HEK293T (cell line): ENCODE results near the gene FOSB.

ENCODE experiments used
- CTCF ChIA-PET: fragments of 350-600 bp; formaldehyde crosslinking; extraction: SDS; loops from one replicate; lab custom pipeline; 2021; ENCODE audit warnings: antibody characterized with exemption, inconsistent platforms; lab: Yijun Ruan, JAX
- POLR2A ChIA-PET: fragments of 350-600 bp; formaldehyde crosslinking; extraction: SDS; loops from one replicate; lab custom pipeline; 2020; ENCODE audit warnings: antibody characterized with exemption, inconsistent platforms; lab: Yijun Ruan, JAX
- DNase-seq: peaks from one replicate; pipeline ENCODE4 v3.0.0; 2012; ENCODE audit warnings: mixed read lengths; ENCODE audit errors: extremely low spot score
- ARNT ChIP-seq: fragments of 450-650 bp; IDR thresholded peaks from 2 replicates; pipeline ENCODE4 v1.6.1; 2017; ENCODE audit warnings: mild to moderate bottlenecking
- BHLHE40 ChIP-seq: fragments of 450-650 bp; IDR thresholded peaks from 2 replicates; pipeline ENCODE4 v1.6.1; 2016; ENCODE audit warnings: mild to moderate bottlenecking, moderate library complexity, borderline replicate concordance
- CTBP1 ChIP-seq: fragments of 450-650 bp; IDR thresholded peaks from 2 replicates; pipeline ENCODE4 v1.6.1; 2016; ENCODE audit warnings: borderline replicate concordance
- ELF4 ChIP-seq: fragments of 450-650 bp; IDR thresholded peaks from 2 replicates; pipeline ENCODE4 v1.6.1; 2017; ENCODE audit warnings: antibody characterized with exemption
- FOXA1 ChIP-seq: fragments of 450-650 bp; IDR thresholded peaks from 2 replicates; pipeline ENCODE4 v1.6.1; 2016; ENCODE audit warnings: mild to moderate bottlenecking
- FOXK2 ChIP-seq: fragments of 450-650 bp; IDR thresholded peaks from 2 replicates; pipeline ENCODE4 v1.6.1; 2016; ENCODE audit warnings: mild to moderate bottlenecking
- FOXM1 ChIP-seq: fragments of 450-650 bp; IDR thresholded peaks from 2 replicates; pipeline ENCODE4 v1.6.1; 2017; ENCODE audit warnings: mild to moderate bottlenecking, borderline replicate concordance
- HDGF ChIP-seq: fragments of 450-650 bp; IDR thresholded peaks from 2 replicates; pipeline ENCODE4 v1.6.1; 2017; ENCODE audit warnings: antibody characterized with exemption, borderline replicate concordance
- L3MBTL2 ChIP-seq: fragments of 450-650 bp; conservative IDR thresholded peaks from 2 replicates; pipeline ENCODE4 v1.6.1; 2016; ENCODE audit warnings: mild to moderate bottlenecking
- LEF1 ChIP-seq: fragments of 450-650 bp; IDR thresholded peaks from 2 replicates; pipeline ENCODE4 v1.6.1; 2017; ENCODE audit warnings: mild to moderate bottlenecking, borderline replicate concordance
- NFRKB ChIP-seq: fragments of 450-650 bp; IDR thresholded peaks from 2 replicates; pipeline ENCODE4 v1.6.1; 2016; ENCODE audit warnings: mild to moderate bottlenecking, moderate library complexity
- SP1 ChIP-seq: fragments of 450-650 bp; IDR thresholded peaks from 2 replicates; pipeline ENCODE4 v1.6.1; 2017
- SUZ12 ChIP-seq: fragments of 450-650 bp; IDR thresholded peaks from 2 replicates; pipeline ENCODE4 v1.6.1; 2016; ENCODE audit warnings: mild to moderate bottlenecking
- TARDBP ChIP-seq: fragments of 450-650 bp; IDR thresholded peaks from 2 replicates; pipeline ENCODE4 v1.6.1; 2016
- ZNF384 ChIP-seq: fragments of 450-650 bp; IDR thresholded peaks from 2 replicates; pipeline ENCODE4 v1.6.1; 2016
- TF ChIP-seq, protein P1 (sequence below): fragments of 450-650 bp; IDR thresholded peaks from 2 replicates; pipeline ENCODE4 v1.6.1; 2016

Gene FOSB

DNA sequence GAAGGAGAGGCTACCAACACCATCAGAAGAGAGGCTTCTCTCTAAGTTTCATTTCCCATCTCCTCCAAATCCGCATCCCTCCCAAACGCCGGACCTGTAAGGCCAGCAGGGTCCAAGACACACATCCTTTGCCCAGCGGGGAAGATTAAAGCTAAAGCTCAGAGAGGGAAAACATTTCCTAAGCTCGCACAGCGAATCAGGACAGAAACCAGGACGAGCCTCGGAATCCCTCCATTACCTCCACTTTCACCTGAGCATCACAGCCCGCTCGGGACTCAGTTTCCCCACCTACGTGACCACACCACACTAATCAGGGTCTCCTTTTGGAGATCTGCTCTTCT is 711 bp upstream of the FOSB start:
- POLR2A ChIA-PET, result interaction anchor here (0.6 to 2.1 kb wide), 9 partner anchors 10 to 42 kb away, joined by 3 to 10 read pairs (median 3); no protein-coding TSS in a partner anchor
- DNase-seq, result no peak
- CTCF ChIA-PET, result interaction anchor here (1.0 to 1.7 kb wide), 3 partner anchors 12 to 28 kb away, joined by 4 to 10 read pairs (median 7); no protein-coding TSS in a partner anchor
- TF ChIP-seq FOXM1, result no peak
- TF ChIP-seq HDGF, result no peak
- TF ChIP-seq TARDBP, result no peak
- no peak for TF ChIP-seq ARNT
- TF ChIP-seq NFRKB, result no peak
- no peak for TF ChIP-seq ZNF384
- no peak for TF ChIP-seq L3MBTL2
- TF ChIP-seq BHLHE40, result no peak
- no peak for TF ChIP-seq LEF1
- TF ChIP-seq CTBP1, result no peak
- TF ChIP-seq FOXA1, result no peak
- TF ChIP-seq FOXK2, result no peak
- TF ChIP-seq SP1, result no peak
- TF ChIP-seq, protein P1, sequence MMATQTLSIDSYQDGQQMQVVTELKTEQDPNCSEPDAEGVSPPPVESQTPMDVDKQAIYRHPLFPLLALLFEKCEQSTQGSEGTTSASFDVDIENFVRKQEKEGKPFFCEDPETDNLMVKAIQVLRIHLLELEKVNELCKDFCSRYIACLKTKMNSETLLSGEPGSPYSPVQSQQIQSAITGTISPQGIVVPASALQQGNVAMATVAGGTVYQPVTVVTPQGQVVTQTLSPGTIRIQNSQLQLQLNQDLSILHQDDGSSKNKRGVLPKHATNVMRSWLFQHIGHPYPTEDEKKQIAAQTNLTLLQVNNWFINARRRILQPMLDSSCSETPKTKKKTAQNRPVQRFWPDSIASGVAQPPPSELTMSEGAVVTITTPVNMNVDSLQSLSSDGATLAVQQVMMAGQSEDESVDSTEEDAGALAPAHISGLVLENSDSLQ, result no peak
- TF ChIP-seq SUZ12, result no peak
- TF ChIP-seq ELF4, result no peak

DNA sequence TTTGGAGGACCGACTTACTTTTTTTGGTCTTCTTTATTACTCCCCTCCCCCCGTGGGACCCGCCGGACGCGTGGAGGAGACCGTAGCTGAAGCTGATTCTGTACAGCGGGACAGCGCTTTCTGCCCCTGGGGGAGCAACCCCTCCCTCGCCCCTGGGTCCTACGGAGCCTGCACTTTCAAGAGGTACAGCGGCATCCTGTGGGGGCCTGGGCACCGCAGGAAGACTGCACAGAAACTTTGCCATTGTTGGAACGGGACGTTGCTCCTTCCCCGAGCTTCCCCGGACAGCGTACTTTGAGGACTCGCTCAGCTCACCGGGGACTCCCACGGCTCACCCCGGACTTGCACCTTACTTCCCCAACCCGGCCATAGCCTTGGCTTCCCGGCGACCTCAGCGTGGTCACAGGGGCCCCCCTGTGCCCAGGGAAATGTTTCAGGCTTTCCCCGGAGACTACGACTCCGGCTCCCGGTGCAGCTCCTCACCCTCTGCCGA is 409 bp downstream of the FOSB start:
- no peak for DNase-seq
- TF ChIP-seq NFRKB (no peak), FOXM1 (0 out of 2 replicates have a peak, but pooled peaks have one; percentile 10), LEF1 (0 out of 2 replicates have a peak, but pooled peaks have one; percentile 16)
- ChIA-PET CTCF (interaction anchor here (1.0 to 1.7 kb wide), 3 partner anchors 11 to 29 kb away, joined by 4 to 10 read pairs (median 7); no protein-coding TSS in a partner anchor), POLR2A (interaction anchor here (0.6 to 2.7 kb wide), 12 partner anchors 8 to 305 kb away, joined by 3 to 10 read pairs (median 4); no protein-coding TSS in a partner anchor)

DNA sequence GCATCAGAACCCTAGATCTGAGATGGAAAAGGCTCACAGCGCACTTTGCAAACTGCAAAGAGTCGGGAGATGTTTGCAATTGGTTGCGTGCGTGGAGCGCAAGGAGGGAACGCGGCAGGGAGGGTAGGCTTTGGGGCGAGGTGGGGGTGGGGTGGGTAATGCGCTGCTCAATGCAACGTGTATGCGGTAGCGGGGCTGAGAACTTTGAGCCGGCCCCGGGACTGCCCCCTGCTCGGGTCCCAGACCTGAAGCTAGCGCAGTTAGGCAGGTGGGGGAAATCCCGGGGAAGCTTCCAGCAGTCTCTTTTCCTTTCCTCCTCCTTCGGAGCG is 971 bp downstream of the FOSB start:
- TF ChIP-seq LEF1, result no peak
- no peak for TF ChIP-seq NFRKB
- no peak for TF ChIP-seq ZNF384
- TF ChIP-seq L3MBTL2, result no peak
- TF ChIP-seq SP1, result no peak
- no peak for TF ChIP-seq HDGF
- no peak for TF ChIP-seq BHLHE40
- TF ChIP-seq FOXK2, result no peak
- no peak for TF ChIP-seq ELF4
- TF ChIP-seq CTBP1, result no peak
- TF ChIP-seq ARNT, result no peak
- no peak for TF ChIP-seq SUZ12
- TF ChIP-seq TARDBP, result no peak
- TF ChIP-seq, protein P1, result no peak
- TF ChIP-seq FOXM1, result no peak
- no peak for TF ChIP-seq FOXA1
- CTCF ChIA-PET, result interaction anchor here (1.4 to 1.7 kb wide), 5 partner anchors 10 to 29 kb away, joined by 6 to 12 read pairs (median 10); no protein-coding TSS in a partner anchor
- no peak for DNase-seq
- POLR2A ChIA-PET, result interaction anchor here (0.6 to 2.7 kb wide), 8 partner anchors 8 to 304 kb away, joined by 3 to 9 read pairs (median 4); no protein-coding TSS in a partner anchor

DNA sequence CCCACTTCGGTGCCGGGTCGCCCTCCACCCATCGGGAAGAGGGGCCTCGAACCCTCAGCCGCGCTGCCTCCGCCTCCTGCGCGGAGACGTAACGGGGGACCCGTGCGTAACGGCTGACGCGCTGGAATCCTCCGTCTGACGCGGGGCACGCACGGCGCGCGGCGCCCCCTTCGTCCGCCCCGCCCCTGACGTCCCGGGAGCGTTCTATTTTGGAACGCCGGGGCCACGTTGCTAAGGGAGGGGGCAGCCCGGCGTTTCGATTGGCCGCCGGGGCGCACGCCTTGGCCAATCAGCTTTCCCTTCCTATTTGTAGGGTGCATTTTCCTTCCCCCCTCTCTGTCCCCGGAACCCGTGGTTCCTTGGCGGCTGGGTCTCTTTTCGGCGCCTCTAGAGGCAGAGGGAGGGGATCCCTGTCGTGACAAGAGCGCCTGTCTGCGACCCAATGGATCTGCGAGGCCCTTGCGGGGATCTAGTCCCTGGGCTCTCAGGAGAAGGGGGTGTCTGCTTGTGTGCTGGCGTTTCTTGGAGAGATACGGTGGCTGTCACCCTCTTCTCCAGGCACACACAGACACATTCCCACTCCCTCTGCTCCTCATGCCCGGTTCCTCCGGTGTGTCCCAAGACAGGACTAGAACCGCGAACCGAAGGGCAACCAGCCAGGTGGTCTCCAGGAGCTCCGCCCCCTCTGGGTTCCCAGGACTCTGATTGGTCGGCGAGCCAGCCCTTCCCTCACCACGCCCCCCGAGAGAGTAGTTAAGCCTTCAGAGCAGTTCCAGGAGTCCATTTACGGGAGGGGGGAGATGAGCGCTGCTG is 1.5 kb downstream of the FOSB start:
- ChIA-PET CTCF (interaction anchor here (0.6 to 1.4 kb wide), 4 partner anchors 8 to 30 kb away, joined by 3 to 12 read pairs (median 8); no protein-coding TSS in a partner anchor), POLR2A (interaction anchor here (0.6 to 2.7 kb wide), 10 partner anchors 9 to 303 kb away, joined by 3 to 9 read pairs (median 3); no protein-coding TSS in a partner anchor)
- peak; percentile 89 for DNase-seq
- TF ChIP-seq L3MBTL2, result peak; percentile 73; the same call in 1 of the 2 replicates
- no peak for TF ChIP-seq FOXK2
- TF ChIP-seq, protein P1, result peak; percentile 51; the same call in 1 of the 2 replicates
- no peak for TF ChIP-seq ELF4
- no peak for TF ChIP-seq ARNT
- TF ChIP-seq HDGF, result 0 out of 2 replicates have a peak, but pooled peaks have one; percentile 48
- peak; percentile 12; the same call in 1 of the 2 replicates for TF ChIP-seq FOXM1

DNA sequence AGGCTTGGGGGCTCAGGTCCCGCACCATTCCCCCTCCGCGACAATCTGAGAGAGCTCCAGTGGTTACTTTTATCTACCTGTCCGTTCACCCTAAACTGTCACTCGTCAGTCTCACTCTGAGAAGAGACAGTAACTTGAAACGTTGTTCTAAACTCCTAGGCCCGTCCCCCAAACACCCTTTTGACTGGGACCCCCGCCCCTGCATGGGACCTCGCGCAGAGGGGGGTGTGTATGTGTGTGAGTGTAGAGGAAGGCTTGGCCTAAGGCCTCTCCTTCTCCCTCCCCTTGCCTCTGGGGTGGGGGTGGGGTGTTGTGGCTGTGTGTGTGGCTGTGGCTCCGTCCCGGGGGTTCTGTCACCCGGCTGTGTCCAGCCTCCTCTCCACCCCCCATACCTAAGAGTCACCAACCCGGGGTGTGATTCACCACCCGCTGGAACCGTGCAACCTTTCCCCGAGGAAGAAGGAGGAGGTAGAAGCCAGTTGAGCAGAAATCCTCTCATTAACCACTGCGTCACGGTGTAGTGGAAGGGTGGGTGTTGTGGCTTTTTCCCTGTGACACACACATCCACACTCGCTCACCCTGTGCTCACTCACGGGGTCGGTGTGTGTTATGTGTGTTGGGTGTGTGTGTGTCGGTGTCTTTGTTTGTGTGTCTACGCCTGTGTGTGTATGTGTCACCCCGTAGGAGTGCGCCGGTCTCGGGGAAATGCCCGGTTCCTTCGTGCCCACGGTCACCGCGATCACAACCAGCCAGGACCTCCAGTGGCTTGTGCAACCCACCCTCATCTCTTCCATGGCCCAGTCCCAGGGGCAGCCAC is 2.4 kb downstream of the FOSB start:
- ChIA-PET CTCF (interaction anchor here (1.4 kb wide), 3 partner anchors 8 to 31 kb away, joined by 6 to 12 read pairs (median 10); no protein-coding TSS in a partner anchor), POLR2A (interaction anchor here (1.0 to 2.7 kb wide), 5 partner anchors 9 to 66 kb away, joined by 3 to 9 read pairs (median 3); no protein-coding TSS in a partner anchor)
- DNase-seq, result no peak
- TF ChIP-seq ZNF384, result no peak
- no peak for TF ChIP-seq FOXM1
- TF ChIP-seq SP1, result no peak
- no peak for TF ChIP-seq FOXK2
- no peak for TF ChIP-seq SUZ12
- no peak for TF ChIP-seq FOXA1
- no peak for TF ChIP-seq ARNT
- no peak for TF ChIP-seq HDGF
- no peak for TF ChIP-seq L3MBTL2
- no peak for TF ChIP-seq NFRKB
- TF ChIP-seq LEF1, result no peak
- TF ChIP-seq BHLHE40, result no peak
- TF ChIP-seq, protein P1, result no peak
- no peak for TF ChIP-seq TARDBP
- TF ChIP-seq ELF4, result no peak
- TF ChIP-seq CTBP1, result no peak
